Smooth muscle cell (in vitro differentiated cells): ENCODE measurements around the gene CLIP1. TPM values are rescaled to one million over a fixed set of nuclear protein-coding genes. Genes with fewer than 3 reads are reported as not detected.

ENCODE experiments used
- DNase-seq: peaks from one replicate; lab custom pipeline; 2025; ENCODE audit not compliant: unreplicated experiment; lab: John Stamatoyannopoulos, UW
- H2AFZ ChIP-seq: fragments of 200-600 bp; sonication (generic); 2 replicates; pipeline ENCODE4 v1.6.0; 2016; ENCODE audit warnings: antibody characterized with exemption, low read depth, mild to moderate bottlenecking
- H3F3A ChIP-seq: fragments of 200-600 bp; sonication (generic); 2 replicates; pipeline ENCODE4 v1.6.0; 2017; ENCODE audit warnings: antibody characterized with exemption, low read depth
- H3K27ac ChIP-seq: fragments of 200-600 bp; sonication (generic); 2 replicates; pipeline ENCODE4 v1.5.1; 2016; ENCODE audit warnings: low read depth, mild to moderate bottlenecking
- H3K27me3 ChIP-seq: fragments of 200-600 bp; sonication (generic); 2 replicates; pipeline ENCODE4 v1.6.1; 2016; ENCODE audit warnings: low read depth, mild to moderate bottlenecking
- H3K36me3 ChIP-seq: fragments of 200-600 bp; sonication (generic); 2 replicates; pipeline ENCODE4 v1.5.1; 2016; ENCODE audit warnings: low read depth
- H3K4me1 ChIP-seq: fragments of 200-600 bp; sonication (generic); 2 replicates; pipeline ENCODE4 v1.5.1; 2016; ENCODE audit warnings: low read depth
- H3K4me2 ChIP-seq: fragments of 200-600 bp; sonication (generic); 2 replicates; pipeline ENCODE4 v1.6.0; 2016; ENCODE audit warnings: mild to moderate bottlenecking
- H3K4me3 ChIP-seq: fragments of 200-600 bp; sonication (generic); 2 replicates; pipeline ENCODE4 v1.5.1; 2016; ENCODE audit warnings: mild to moderate bottlenecking
- H3K79me2 ChIP-seq: fragments of 200-600 bp; sonication (generic); 2 replicates; pipeline ENCODE4 v1.6.0; 2016; ENCODE audit warnings: low read depth, mild to moderate bottlenecking
- H3K9ac ChIP-seq: fragments of 200-600 bp; sonication (generic); 2 replicates; pipeline ENCODE4 v1.6.0; 2016; ENCODE audit warnings: low read depth
- H3K9me3 ChIP-seq: fragments of 200-600 bp; sonication (generic); replicated peaks from 2 replicates; pipeline ENCODE4 v1.5.1; 2016; ENCODE audit warnings: low read depth
- H4K20me1 ChIP-seq: fragments of 200-600 bp; sonication (generic); 2 replicates; pipeline ENCODE4 v1.6.0; 2016; ENCODE audit warnings: low read depth
- CTCF ChIP-seq: fragments of 200-600 bp; sonication (generic); IDR thresholded peaks from 2 replicates; pipeline ENCODE4 v1.5.1; 2017; ENCODE audit warnings: borderline replicate concordance, mild to moderate bottlenecking, antibody characterized with exemption; ENCODE audit not compliant: insufficient read depth, poor library complexity, severe bottlenecking
- WGBS: methylation state at CpG from one replicate; pipeline ENCODE4 v1.1.7; 2016; ENCODE audit warnings: low lambda C conversion rate; 5-methylcytosine and 5-hydroxymethylcytosine counted together
- polyA plus RNA-seq: library from polyadenylated mRNA; unstranded; fragments of >200 nt; fragmentation: Nextera tagmentation; extraction: Ambion mirVana; gene quantifications from 2 replicates; pipeline ENCODE4 v1.2.1, GENCODE V29; 2016
- total RNA-seq: library from RNA; depleted of rRNA; stranded (reverse); fragments of >200 nt; gene quantifications from 2 replicates; pipeline ENCODE4 v1.2.3, GENCODE V29; 2014

The CLIP1 gene
- total and polyA plus RNA-seq, 2 experiments from 2014 or later = 15.3 to 40.4 TPM

- H3K36me3 ChIP-seq = peaks cover 8% of the 10 kb centered on the region
- H4K20me1 ChIP-seq = no peaks in the 10 kb centered on the region
- no peak overlapping the region for H2AFZ ChIP-seq
- TF ChIP-seq CTCF = no peak
- H3K9ac ChIP-seq = no peak overlapping the region
- H3K4me1 ChIP-seq = no peaks in the 10 kb centered on the region
- H3K4me2 ChIP-seq = no peak overlapping the region
- no peaks in the 10 kb centered on the region for H3F3A ChIP-seq
- H3K27ac ChIP-seq = no peak overlapping the region
- no peaks in the 10 kb centered on the region for H3K27me3 ChIP-seq
- no peaks in the 10 kb centered on the region for H3K79me2 ChIP-seq
- no peak for DNase-seq
- H3K9me3 ChIP-seq = no peaks in the 10 kb centered on the region
- H3K4me3 ChIP-seq = no peak overlapping the region
- 89% methylated on average over 5 of the region's 5 CpGs for WGBS
Observed at GRCh38 chr12:122326586-122326985, 95.9 kb downstream of the CLIP1 start.

GRCh38 chr12:122323311-122324019, 99.0 kb downstream of the CLIP1 start:
- peaks cover 11% of the 10 kb centered on the region for H3K36me3 ChIP-seq
- TF ChIP-seq CTCF = no peak

GRCh38 chr12:122322501-122322900, 100.0 kb downstream of the CLIP1 start:
- Histone ChIP-seq H3K36me3 (peaks cover 19% of the 10 kb centered on the region), H3K4me2 (no peak overlapping the region), H3K4me1 (no peaks in the 10 kb centered on the region), H2AFZ (no peak overlapping the region), H3F3A (no peaks in the 10 kb centered on the region), H3K9ac (no peak overlapping the region), H3K27ac (no peak overlapping the region), H3K4me3 (no peak overlapping the region), H3K27me3 (no peaks in the 10 kb centered on the region), H4K20me1 (no peaks in the 10 kb centered on the region), H3K9me3 (no peaks in the 10 kb centered on the region), H3K79me2 (no peaks in the 10 kb centered on the region)
- whole genome bisulfite sequencing = 80% methylated on average over 8 of the region's 8 CpGs
- no peak for TF ChIP-seq CTCF
- no peak for DNase-seq

More at GRCh38 chr12:122323311-122324019, 99.0 kb downstream of the CLIP1 start:
- Histone ChIP-seq H3K9me3 (no peaks in the 10 kb centered on the region), H3K9ac (no peak overlapping the region), H4K20me1 (no peaks in the 10 kb centered on the region), H3K27ac (no peak overlapping the region), H3K4me3 (no peak overlapping the region), H3F3A (no peaks in the 10 kb centered on the region), H2AFZ (no peak overlapping the region), H3K4me1 (no peaks in the 10 kb centered on the region), H3K4me2 (no peak overlapping the region), H3K79me2 (no peaks in the 10 kb centered on the region), H3K27me3 (no peaks in the 10 kb centered on the region)
- no peak for DNase-seq
- WGBS = 96% methylated on average over 18 of the region's 18 CpGs
